Esophagus muscularis mucosa (tissue), 4 donors: Measurements from ENCODE around the gene SLX4IP.

Experiments
- EP300 ChIP-seq: sonication (generic); formaldehyde crosslinking; IDR thresholded peaks from one replicate; pipeline ENCODE4 v1.6.1; 2017; ENCODE audit warnings: antibody characterized with exemption
- POLR2A ChIP-seq: fragments of 450-650 bp; IDR thresholded peaks from one replicate; pipeline ENCODE4 v1.6.1; 2017; ENCODE audit warnings: antibody characterized with exemption, moderate library complexity, mild to moderate bottlenecking, low read depth
- POLR2AphosphoS5 ChIP-seq, 2 donors: sonication (generic); formaldehyde crosslinking; IDR thresholded peaks; one replicate each; pipeline ENCODE4 v1.6.1; 2017; ENCODE audit warnings: antibody characterized with exemption in 2 of 2
- TF ChIP-seq, protein P1 (sequence below), 3 experiments: fragments of 200-600 bp in 2 of 3; fragments of 450-650 bp in 1 of 3; sonication (generic) in 2 of 3; IDR thresholded peaks; one replicate each; pipeline ENCODE4 v1.5.1; 2017 to 2019; ENCODE audit warnings: antibody characterized with exemption in 3 of 3, mild to moderate bottlenecking in 2 of 3, moderate library complexity in 1 of 3

DNA sequence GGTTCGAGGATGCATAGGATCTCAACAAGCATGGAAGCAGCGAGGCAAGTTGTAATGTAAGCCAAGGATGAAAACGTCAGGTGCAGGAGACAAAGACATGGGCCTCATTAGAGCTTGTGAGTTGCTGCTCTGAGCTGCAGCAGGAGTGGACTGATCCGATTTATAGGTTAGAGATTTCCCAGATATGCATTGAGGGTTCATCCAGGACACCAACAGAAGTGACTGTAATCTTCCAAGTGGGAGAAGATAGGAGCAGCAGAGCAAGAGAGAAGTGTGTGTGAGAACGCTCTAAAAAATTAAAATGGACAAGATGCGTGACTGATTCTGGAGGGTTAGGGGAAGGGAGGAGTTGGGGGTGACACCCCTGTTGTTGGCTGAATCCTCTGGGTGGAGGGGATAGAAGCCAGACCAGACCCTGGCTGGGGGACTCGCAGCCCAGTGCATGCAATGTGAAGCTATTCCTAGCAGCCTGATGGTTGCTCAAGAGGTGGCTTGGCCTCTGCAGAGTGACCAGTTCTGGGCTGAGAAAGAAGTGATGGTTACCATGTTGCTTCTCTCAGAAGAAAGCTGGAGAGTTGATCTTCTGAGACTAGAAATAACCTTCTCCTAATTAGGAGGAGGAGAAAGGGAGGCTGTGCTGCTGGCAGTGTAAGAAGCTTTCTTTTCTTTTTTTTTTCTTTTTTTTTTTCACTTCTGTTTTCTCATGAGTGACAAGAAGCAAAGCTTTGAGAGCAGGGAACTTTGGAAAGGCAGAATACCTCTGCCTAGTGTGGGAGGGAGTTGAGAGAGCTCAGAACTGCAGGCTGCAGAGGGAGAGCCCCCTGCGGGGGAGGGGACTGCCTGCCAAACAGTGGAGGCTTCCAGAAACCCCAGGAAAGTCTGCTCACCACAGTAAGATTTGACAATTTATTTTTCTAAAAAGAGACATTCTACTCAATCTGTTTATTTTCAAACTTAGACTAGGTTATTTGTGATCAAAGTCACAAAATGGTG, 116.9 kb downstream of the SLX4IP start:
- TF ChIP-seq, protein P1, sequence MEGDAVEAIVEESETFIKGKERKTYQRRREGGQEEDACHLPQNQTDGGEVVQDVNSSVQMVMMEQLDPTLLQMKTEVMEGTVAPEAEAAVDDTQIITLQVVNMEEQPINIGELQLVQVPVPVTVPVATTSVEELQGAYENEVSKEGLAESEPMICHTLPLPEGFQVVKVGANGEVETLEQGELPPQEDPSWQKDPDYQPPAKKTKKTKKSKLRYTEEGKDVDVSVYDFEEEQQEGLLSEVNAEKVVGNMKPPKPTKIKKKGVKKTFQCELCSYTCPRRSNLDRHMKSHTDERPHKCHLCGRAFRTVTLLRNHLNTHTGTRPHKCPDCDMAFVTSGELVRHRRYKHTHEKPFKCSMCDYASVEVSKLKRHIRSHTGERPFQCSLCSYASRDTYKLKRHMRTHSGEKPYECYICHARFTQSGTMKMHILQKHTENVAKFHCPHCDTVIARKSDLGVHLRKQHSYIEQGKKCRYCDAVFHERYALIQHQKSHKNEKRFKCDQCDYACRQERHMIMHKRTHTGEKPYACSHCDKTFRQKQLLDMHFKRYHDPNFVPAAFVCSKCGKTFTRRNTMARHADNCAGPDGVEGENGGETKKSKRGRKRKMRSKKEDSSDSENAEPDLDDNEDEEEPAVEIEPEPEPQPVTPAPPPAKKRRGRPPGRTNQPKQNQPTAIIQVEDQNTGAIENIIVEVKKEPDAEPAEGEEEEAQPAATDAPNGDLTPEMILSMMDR (IDR thresholded peaks at IDR 0.05), result no peak
- TF ChIP-seq EP300 (no peak), POLR2AphosphoS5 (IDR thresholded peaks at IDR 0.05) (no peak), POLR2A (no peak)
